Measurements from ENCODE around the gene C4orf36. TPM values are rescaled to one million over a fixed set of nuclear protein-coding genes. Genes with fewer than 3 reads are reported as not detected.

C4orf36 gene
- total and polyA plus RNA-seq, 2 of the 8 experiments (the other 6 are each of a cell fraction or from before 2014, with no cell fraction given) = 1.2 to 1.5 TPM

DNA sequence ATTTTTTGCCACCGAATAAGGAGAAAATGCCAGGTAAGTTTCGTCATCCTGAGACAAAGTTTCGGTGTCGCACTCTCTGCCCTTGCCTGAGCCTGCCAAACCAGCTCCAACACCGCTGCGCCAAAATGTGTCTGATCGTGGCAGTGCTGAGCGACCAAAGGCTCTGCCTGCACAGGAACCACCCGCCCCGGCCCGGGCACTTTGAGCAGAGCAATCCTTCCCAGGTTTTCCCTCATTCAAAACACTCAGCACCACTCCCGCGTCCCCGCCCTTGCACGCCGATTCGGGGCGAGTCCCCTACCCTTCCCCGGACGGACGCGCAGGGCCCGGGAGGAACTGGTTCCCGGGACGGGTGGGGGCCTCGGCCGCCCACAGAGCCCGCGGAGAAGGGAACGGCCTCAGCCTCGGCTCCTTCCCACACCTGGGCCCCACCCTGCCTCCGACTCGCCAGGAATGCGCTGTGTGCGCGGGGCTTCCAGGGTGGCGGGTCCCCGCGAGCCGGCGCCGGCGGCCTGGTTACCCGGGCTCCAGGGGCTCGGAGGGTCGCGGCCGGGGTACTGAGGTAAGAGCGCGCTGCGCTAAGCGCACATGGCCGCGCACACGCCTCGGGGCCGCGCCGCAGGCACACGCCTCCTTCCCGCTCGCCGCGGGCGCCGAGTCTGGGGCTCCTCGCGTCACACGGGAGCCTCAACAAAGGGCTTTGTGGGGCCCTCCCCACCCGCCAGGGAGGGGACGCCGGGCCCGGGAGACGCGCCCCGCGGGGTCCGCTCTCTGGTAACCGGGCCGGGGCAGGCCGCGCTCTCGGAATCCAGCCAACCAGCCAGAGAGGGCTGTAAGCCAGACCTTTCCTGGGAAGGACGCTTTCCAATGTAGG lies at the start of gene C4orf36 (continued):
- TF ChIP-seq CBX5 (IDR thresholded peaks at IDR 0.05; ENCODE audit: low read depth, low read length) (no peak), CHD2 (IDR thresholded peaks at IDR 0.05; ENCODE audit: low read length) (no peak), NANOG (IDR thresholded peaks at IDR 0.05; ENCODE audit: insufficient read depth, low read depth, low read length, poor library complexity, severe bottlenecking) (no peak), SIX5 (IDR thresholded peaks at IDR 0.05; ENCODE audit: low read depth, low read length) (no peak), KDM5A (IDR thresholded peaks at IDR 0.05; ENCODE audit: low read length) (no peak), YY1 (IDR thresholded peaks at IDR 0.05; ENCODE audit: low read depth, low read length) (peak; percentile 4; the same call in 1 of the 2 replicates), RAD21 (IDR thresholded peaks at IDR 0.05 in 1 of 2, conservative IDR thresholded peaks at IDR 0.05 in 1 of 2; ENCODE audit: low read depth in 2 of 2, low read length in 2 of 2) (peak; percentile 20 to 27; a peak in 3 of 4 replicates), SIN3A (conservative IDR thresholded peaks at IDR 0.05 in 1 of 2, IDR thresholded peaks at IDR 0.05 in 1 of 2; ENCODE audit: low read depth in 1 of 2, low read length in 2 of 2) (peak in 1 of 2 experiments; percentile 47; a peak in 1 of 4 replicates), SRF (IDR thresholded peaks at IDR 0.05; ENCODE audit: low read depth, low read length) (no peak), ZNF274 (IDR thresholded peaks at IDR 0.05; ENCODE audit: borderline replicate concordance, extremely low read depth, low read length) (no peak)

All from H1 (cell line).